ENCODE results near the gene SPATA46.

SPATA46 gene

GRCh38 chr1:162384601-162385279 is 8.1 kb upstream of the SPATA46 start:
- no peak for TF ChIP-seq CTCF (IDR thresholded peaks at IDR 0.05)

GRCh38 chr1:162384116-162384515 is 7.5 kb upstream of the SPATA46 start:
- TF ChIP-seq CTCF (IDR thresholded peaks at IDR 0.05), result no peak

GRCh38 chr1:162383516-162383915 is 6.9 kb upstream of the SPATA46 start:
- TF ChIP-seq CTCF (IDR thresholded peaks at IDR 0.05), result no peak

- TF ChIP-seq CTCF (IDR thresholded peaks at IDR 0.05), result no peak
These were observed 6.4 kb upstream of the SPATA46 start for GRCh38 chr1:162383091-162383490.

GRCh38 chr1:162381941-162382750 is 5.5 kb upstream of the SPATA46 start:
- no peak for TF ChIP-seq CTCF (IDR thresholded peaks at IDR 0.05)

- TF ChIP-seq CTCF (IDR thresholded peaks at IDR 0.05), result no peak
These were observed 4.7 kb upstream of the SPATA46 start, which contains the start of gene C1orf226 for GRCh38 chr1:162381383-162381782. C1orf226 (plus strand) TSS chr1:162381728; CDS start chr1:162381902, 174 bp downstream.

GRCh38 chr1:162380061-162380846 is 3.6 kb upstream of the SPATA46 start:
- TF ChIP-seq CTCF (IDR thresholded peaks at IDR 0.05), result no peak

All from LNCAP (cell line).